Peyer's patch (tissue), 4 donors: ENCODE measurements around the gene ITPRIPL1. TPM values are rescaled to one million over a fixed set of nuclear protein-coding genes. Genes with fewer than 3 reads are reported as not detected.

Experiments used
- DNase-seq, 3 donors: peaks; one replicate each; pipeline ENCODE4 v3.0.0-alpha.2; 2017 to 2019
- H3K27ac ChIP-seq, 4 donors: fragments of 200-600 bp; sonication (generic); one replicate each; pipeline ENCODE4 v1.5.1; 2016 to 2019
- H3K27me3 ChIP-seq, 2 donors: fragments of 200-600 bp; sonication (generic); one replicate each; pipeline ENCODE4 v1.5.1; 2019
- H3K36me3 ChIP-seq, 3 donors: fragments of 200-600 bp; sonication (generic); one replicate each; pipeline ENCODE4 v1.5.1; 2016 to 2019
- H3K4me1 ChIP-seq, 4 donors: fragments of 200-600 bp; sonication (generic); one replicate each; pipeline ENCODE4 v1.5.1; 2016 to 2019
- H3K4me3 ChIP-seq, 4 donors: fragments of 200-600 bp; sonication (generic); 1 replicate in 3 of 4; 2 replicates in 1 of 4; pipeline ENCODE4 v1.5.1; 2016 to 2019; ENCODE audit warnings: mild to moderate bottlenecking in 1 of 4
- H3K9me3 ChIP-seq, 4 donors: fragments of 200-600 bp; sonication (generic); one replicate each; pipeline ENCODE4 v1.5.1; 2016 to 2019; ENCODE audit warnings: mild to moderate bottlenecking in 1 of 4
- POLR2A ChIP-seq, 2 donors: fragments of 450-650 bp; IDR thresholded peaks; one replicate each; pipeline ENCODE4 v1.5.1; 2017; ENCODE audit warnings: antibody characterized with exemption in 2 of 2, mild to moderate bottlenecking in 2 of 2, moderate library complexity in 2 of 2
- total RNA-seq, 4 donors: library from RNA; depleted of rRNA; stranded (reverse); fragments of >200 nt; gene quantifications; one replicate each; pipeline ENCODE4 v1.1.0, GENCODE V29; 2016
- TF ChIP-seq, protein P1 (sequence below), 6 experiments: fragments of 450-650 bp in 4 of 6; fragments of 200-600 bp in 2 of 6; sonication (generic) in 1 of 6; IDR thresholded peaks; one replicate each; pipeline ENCODE4 v1.5.1; 2017 to 2019; ENCODE audit warnings: antibody characterized with exemption in 6 of 6, mild to moderate bottlenecking in 3 of 6, moderate library complexity in 1 of 6

Gene ITPRIPL1
- total RNA-seq, 4 donors from 2014 or later, result 1.1 to 1.3 TPM; not detected in 2

DNA sequence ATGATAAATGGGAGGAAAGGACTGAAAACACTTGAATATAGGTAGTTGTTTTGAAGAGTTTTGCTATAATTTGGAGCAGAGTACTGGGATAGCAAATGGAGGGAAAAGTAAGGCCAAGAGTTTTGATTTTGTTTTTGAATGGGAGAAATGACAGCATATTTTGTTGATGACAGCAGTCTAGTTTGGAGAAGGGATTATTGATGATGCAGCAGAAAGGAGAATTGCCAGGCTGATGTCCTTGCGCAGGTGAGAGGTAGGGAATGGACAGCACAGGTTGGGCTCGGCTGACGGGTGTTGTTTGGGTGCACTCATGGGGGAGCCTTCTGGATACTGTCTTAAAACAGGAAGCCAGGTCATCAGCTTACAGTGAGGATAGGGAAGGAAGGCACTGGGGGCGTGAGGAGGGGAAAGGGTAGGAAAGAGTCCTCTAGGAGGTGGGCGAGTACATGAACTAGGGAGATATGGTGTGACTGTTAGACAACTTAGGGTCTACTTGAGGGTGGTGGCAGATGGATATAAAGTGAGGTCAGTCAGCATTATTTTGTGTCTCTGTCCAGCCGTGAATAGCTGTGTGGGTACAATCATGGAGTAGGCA lies 20.8 kb downstream of the ITPRIPL1 start:
- Histone ChIP-seq H3K27me3 (no peaks in the 10 kb centered on the region), H3K4me3 (no peak overlapping the region), H3K27ac (no peak overlapping the region), H3K9me3 (no peaks in the 10 kb centered on the region), H3K4me1 (peaks cover 0 to 11% (median 0%) of the 10 kb centered on the region in 4 donors), H3K36me3 (no peaks in the 10 kb centered on the region)
- no peak for TF ChIP-seq POLR2A (IDR thresholded peaks at IDR 0.05)
- TF ChIP-seq, protein P1, sequence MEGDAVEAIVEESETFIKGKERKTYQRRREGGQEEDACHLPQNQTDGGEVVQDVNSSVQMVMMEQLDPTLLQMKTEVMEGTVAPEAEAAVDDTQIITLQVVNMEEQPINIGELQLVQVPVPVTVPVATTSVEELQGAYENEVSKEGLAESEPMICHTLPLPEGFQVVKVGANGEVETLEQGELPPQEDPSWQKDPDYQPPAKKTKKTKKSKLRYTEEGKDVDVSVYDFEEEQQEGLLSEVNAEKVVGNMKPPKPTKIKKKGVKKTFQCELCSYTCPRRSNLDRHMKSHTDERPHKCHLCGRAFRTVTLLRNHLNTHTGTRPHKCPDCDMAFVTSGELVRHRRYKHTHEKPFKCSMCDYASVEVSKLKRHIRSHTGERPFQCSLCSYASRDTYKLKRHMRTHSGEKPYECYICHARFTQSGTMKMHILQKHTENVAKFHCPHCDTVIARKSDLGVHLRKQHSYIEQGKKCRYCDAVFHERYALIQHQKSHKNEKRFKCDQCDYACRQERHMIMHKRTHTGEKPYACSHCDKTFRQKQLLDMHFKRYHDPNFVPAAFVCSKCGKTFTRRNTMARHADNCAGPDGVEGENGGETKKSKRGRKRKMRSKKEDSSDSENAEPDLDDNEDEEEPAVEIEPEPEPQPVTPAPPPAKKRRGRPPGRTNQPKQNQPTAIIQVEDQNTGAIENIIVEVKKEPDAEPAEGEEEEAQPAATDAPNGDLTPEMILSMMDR (IDR thresholded peaks at IDR 0.05), result no peak
- no peak for DNase-seq

GRCh38 chr2:96347395-96347794 lies 22.3 kb downstream of the ITPRIPL1 start:
- H3K4me3 ChIP-seq, result no peak overlapping the region
- H3K4me1 ChIP-seq, result peaks cover 0 to 1% (median 0%) of the 10 kb centered on the region in 4 donors
- H3K9me3 ChIP-seq, result no peaks in the 10 kb centered on the region
- no peaks in the 10 kb centered on the region for H3K36me3 ChIP-seq
- no peak overlapping the region for H3K27ac ChIP-seq
- DNase-seq, result no peak
- H3K27me3 ChIP-seq, result no peaks in the 10 kb centered on the region
- no peak for TF ChIP-seq POLR2A (IDR thresholded peaks at IDR 0.05)
- TF ChIP-seq, protein P1 (IDR thresholded peaks at IDR 0.05), result no peak

DNA sequence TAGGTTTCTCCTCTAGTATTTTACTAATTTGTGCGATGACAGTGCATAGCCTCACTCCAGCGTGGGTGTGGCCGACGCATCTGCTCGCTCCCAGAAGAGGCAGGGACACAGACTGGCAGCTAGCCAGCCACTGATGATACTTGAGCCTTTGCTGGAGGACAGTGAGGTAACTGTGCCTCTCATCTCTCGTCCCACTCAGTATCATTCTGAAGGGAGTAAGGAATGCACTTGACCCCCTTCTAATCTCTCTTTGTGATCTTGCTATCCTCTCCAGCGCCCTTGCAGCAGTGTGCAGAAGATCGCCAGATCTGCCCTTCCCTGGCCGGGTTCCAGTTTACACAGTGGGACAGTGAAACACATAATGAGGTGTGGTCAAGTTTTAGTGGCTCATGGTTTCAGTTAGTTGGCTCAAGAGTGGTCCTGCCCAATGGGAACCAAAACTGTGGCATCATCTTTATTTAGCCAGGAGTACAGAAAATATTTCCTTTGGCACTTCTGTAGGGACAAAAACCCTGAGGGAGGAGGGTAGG lies 28.0 kb downstream of the ITPRIPL1 start:
- no peak for DNase-seq
- no peak overlapping the region for H3K4me3 ChIP-seq
- H3K9me3 ChIP-seq, result no peaks in the 10 kb centered on the region
- H3K27ac ChIP-seq, result peak overlapping the region in 2 of 4 donors; percentile 35 to 43
- no peaks in the 10 kb centered on the region for H3K4me1 ChIP-seq
- TF ChIP-seq, protein P1 (IDR thresholded peaks at IDR 0.05), result no peak
- no peak for TF ChIP-seq POLR2A (IDR thresholded peaks at IDR 0.05)
- H3K36me3 ChIP-seq, result no peaks in the 10 kb centered on the region
- no peaks in the 10 kb centered on the region for H3K27me3 ChIP-seq

GRCh38 chr2:96353606-96354101 lies 28.5 kb downstream of the ITPRIPL1 start:
- H3K4me1 ChIP-seq, result no peaks in the 10 kb centered on the region
- no peak for DNase-seq
- no peaks in the 10 kb centered on the region for H3K36me3 ChIP-seq
- H3K27me3 ChIP-seq, result no peaks in the 10 kb centered on the region
- H3K27ac ChIP-seq, result peak overlapping the region in 2 of 4 donors; percentile 35 to 43
- no peak overlapping the region for H3K4me3 ChIP-seq
- H3K9me3 ChIP-seq, result no peaks in the 10 kb centered on the region
- TF ChIP-seq POLR2A (IDR thresholded peaks at IDR 0.05), result no peak
- TF ChIP-seq, protein P1 (IDR thresholded peaks at IDR 0.05), result no peak

GRCh38 chr2:96354492-96354891 lies 29.4 kb downstream of the ITPRIPL1 start:
- DNase-seq, result no peak
- TF ChIP-seq, protein P1 (IDR thresholded peaks at IDR 0.05), result no peak
- no peak for TF ChIP-seq POLR2A (IDR thresholded peaks at IDR 0.05)
- Histone ChIP-seq H3K9me3 (no peaks in the 10 kb centered on the region), H3K36me3 (no peaks in the 10 kb centered on the region), H3K4me1 (no peaks in the 10 kb centered on the region), H3K4me3 (no peak overlapping the region), H3K27ac (no peak overlapping the region), H3K27me3 (no peaks in the 10 kb centered on the region)
